H1 (cell line): ENCODE data around the gene ANKRD17. TPM values are rescaled to one million over a fixed set of nuclear protein-coding genes. Genes with fewer than 3 reads are reported as not detected.

Experiments
- CTCF ChIA-PET: fragments of 300-600 bp; sonication (Branson Sonifier 250); formaldehyde crosslinking; loops from one replicate; lab custom pipeline; 2021; ENCODE audit not compliant: partially characterized antibody; lab: Charles Lee
- POLR2A ChIA-PET: fragments of 300-600 bp; sonication (Branson Sonifier 250); formaldehyde crosslinking; loops from one replicate; lab custom pipeline; 2021; ENCODE audit warnings: inconsistent platforms; ENCODE audit not compliant: partially characterized antibody; lab: Charles Lee
- DNase-seq, 2 experiments: peaks; one replicate each; pipeline versions ENCODE4 v3.0.0 to v3.0.0-alpha.2; 2010 to 2022; ENCODE audit warnings: low spot score in 2 of 2, low read depth in 1 of 2, mixed read lengths in 1 of 2
- FAIRE-seq: peaks from 2 replicates; lab custom pipeline; 2011; peaks lifted over from hg19 to GRCh38; lab: Jason Lieb, UNC
- H2AFZ ChIP-seq: 2 replicates; pipeline ENCODE4 v1.8.1; 2012; ENCODE audit warnings: low read length, inconsistent platforms
- H2AK5ac ChIP-seq: 2 replicates; pipeline ENCODE4 v1.6.1; 2013; ENCODE audit warnings: low read depth, low read length
- H2BK120ac ChIP-seq: replicated peaks from 2 replicates; pipeline ENCODE3; 2013; ENCODE audit warnings: low read depth, low read length, inconsistent platforms
- H2BK12ac ChIP-seq: 2 replicates; pipeline ENCODE4 v1.6.1; 2013; ENCODE audit warnings: low read depth, low read length
- H2BK15ac ChIP-seq: 2 replicates; pipeline ENCODE4 v1.6.1; 2013; ENCODE audit warnings: low read length
- H2BK20ac ChIP-seq: 2 replicates; pipeline ENCODE4 v1.6.1; 2013; ENCODE audit warnings: low read length
- H2BK5ac ChIP-seq: 2 replicates; pipeline ENCODE4 v1.6.1; 2013; ENCODE audit warnings: low read depth, low read length
- H3K14ac ChIP-seq: 2 replicates; pipeline ENCODE4 v1.6.1; 2013; ENCODE audit warnings: inconsistent platforms; ENCODE audit not compliant: insufficient read length
- H3K18ac ChIP-seq: 2 replicates; pipeline ENCODE4 v1.6.1; 2013; ENCODE audit warnings: low read length; ENCODE audit errors: extremely low read depth
- H3K23ac ChIP-seq: 2 replicates; pipeline ENCODE4 v1.6.1; 2013; ENCODE audit warnings: inconsistent platforms; ENCODE audit not compliant: insufficient read length
- H3K23me2 ChIP-seq: 2 replicates; pipeline ENCODE4 v1.6.1; 2013; ENCODE audit warnings: low read depth, low read length
- H3K27ac ChIP-seq: 2 replicates; pipeline ENCODE4 v1.6.1; 2011; ENCODE audit warnings: low read depth, low read length, inconsistent platforms
- H3K27me3 ChIP-seq, 4 experiments: replicated peaks in 1 of 4; 1 replicate in 1 of 4; 2 replicates in 3 of 4; pipeline versions ENCODE4 v1.6.1 to v1.8.1; 2011 to 2013; ENCODE audit warnings: low read length in 3 of 4, mild to moderate bottlenecking in 3 of 4, inconsistent platforms in 2 of 4, mixed read lengths in 2 of 4, moderate library complexity in 1 of 4; ENCODE audit not compliant: control insufficient read depth in 3 of 4, insufficient read depth in 3 of 4; ENCODE audit errors: extremely low read depth in 1 of 4
- H3K36me3 ChIP-seq, 4 experiments: 2 replicates each; pipeline versions ENCODE4 v1.6.1 to v1.8.1; 2011 to 2013; ENCODE audit warnings: mild to moderate bottlenecking in 4 of 4, low read length in 3 of 4, moderate library complexity in 2 of 4, control low read depth in 1 of 4, inconsistent platforms in 1 of 4; ENCODE audit not compliant: insufficient read depth in 4 of 4, control insufficient read depth in 2 of 4
- H3K4ac ChIP-seq: replicated peaks from 2 replicates; pipeline ENCODE3; 2013; ENCODE audit warnings: low read length, low read depth, mixed read lengths, inconsistent platforms; ENCODE audit not compliant: insufficient read length
- H3K4me1 ChIP-seq, 4 experiments: replicated peaks in 1 of 4; 1 replicate in 1 of 4; 2 replicates in 3 of 4; pipeline versions ENCODE4 v1.6.1 to v1.8.1; 2011 to 2013; ENCODE audit warnings: low read length in 3 of 4, inconsistent platforms in 2 of 4, mixed read lengths in 1 of 4; ENCODE audit not compliant: insufficient read depth in 4 of 4, control insufficient read depth in 3 of 4
- H3K4me2 ChIP-seq, 2 experiments: 2 replicates each; pipeline versions ENCODE4 v1.6.1 to v1.8.1; 2011 to 2013; ENCODE audit warnings: low read depth in 2 of 2, low read length in 2 of 2, control low read depth in 1 of 2, inconsistent platforms in 1 of 2, mild to moderate bottlenecking in 1 of 2; ENCODE audit not compliant: insufficient read depth in 1 of 2
- H3K4me3 ChIP-seq, 4 experiments: fragments of 200-600, 300-600 bp in 1 of 4; sonication (generic), shearing (Covaris generic), sonication (Bioruptor Twin) in 1 of 4; 2 replicates each; pipeline versions ENCODE4 v1.5.1 to v1.8.1; 2011 to 2016; ENCODE audit warnings: low read length in 4 of 4, low read depth in 3 of 4, control low read depth in 2 of 4, inconsistent platforms in 2 of 4, mild to moderate bottlenecking in 2 of 4, mixed read lengths in 1 of 4, moderate library complexity in 1 of 4; ENCODE audit not compliant: insufficient read depth in 2 of 4; ENCODE audit errors: extremely low read depth in 1 of 4
- H3K56ac ChIP-seq: replicated peaks from 2 replicates; pipeline ENCODE3; 2013; ENCODE audit warnings: low read depth, mild to moderate bottlenecking, mixed read lengths, low read length, inconsistent platforms; ENCODE audit not compliant: insufficient read length
- H3K79me1 ChIP-seq: 2 replicates; pipeline ENCODE4 v1.6.1; 2013; ENCODE audit warnings: low read depth, low read length, control low read depth
- H3K79me2 ChIP-seq, 2 experiments: 2 replicates each; pipeline versions ENCODE4 v1.6.1 to v1.8.1; 2012 to 2013; ENCODE audit warnings: low read length in 2 of 2, mild to moderate bottlenecking in 2 of 2, inconsistent platforms in 1 of 2; ENCODE audit not compliant: insufficient read depth in 2 of 2, control insufficient read depth in 1 of 2
- H3K9ac ChIP-seq, 4 experiments: replicated peaks in 1 of 4; 1 replicate in 1 of 4; 2 replicates in 3 of 4; pipeline versions ENCODE4 v1.6.1 to v1.8.1; 2011 to 2013; ENCODE audit warnings: low read depth in 3 of 4, low read length in 3 of 4, control low read depth in 2 of 4, mild to moderate bottlenecking in 2 of 4, moderate library complexity in 2 of 4, inconsistent platforms in 1 of 4; ENCODE audit errors: extremely low read depth in 1 of 4
- H3K9me3 ChIP-seq, 2 experiments: 2 replicates each; pipeline versions ENCODE4 v1.6.1 to v1.8.1; 2012 to 2013; ENCODE audit warnings: mild to moderate bottlenecking in 2 of 2, moderate library complexity in 2 of 2, control low read depth in 1 of 2, inconsistent platforms in 1 of 2, low read depth in 1 of 2, low read length in 1 of 2, mixed read lengths in 1 of 2; ENCODE audit not compliant: insufficient read depth in 2 of 2
- H4K20me1 ChIP-seq, 2 experiments: replicated peaks in 1 of 2; 2 replicates each; pipeline versions ENCODE3 to v1.8.1; 2011 to 2013; ENCODE audit warnings: inconsistent platforms in 2 of 2, low read length in 2 of 2, mild to moderate bottlenecking in 1 of 2; ENCODE audit not compliant: insufficient read depth in 2 of 2, control insufficient read depth in 1 of 2
- H4K5ac ChIP-seq: 2 replicates; pipeline ENCODE4 v1.6.1; 2013; ENCODE audit warnings: low read length, low read depth, mixed read lengths, inconsistent platforms; ENCODE audit not compliant: insufficient read length
- H4K8ac ChIP-seq: 2 replicates; pipeline ENCODE4 v1.8.0; 2013; ENCODE audit warnings: mild to moderate bottlenecking, moderate library complexity, low read length, inconsistent platforms; ENCODE audit not compliant: insufficient read depth; ENCODE audit errors: extremely low read depth
- H4K91ac ChIP-seq: replicated peaks from 2 replicates; pipeline ENCODE3; 2013; ENCODE audit warnings: low read length, mixed read lengths, inconsistent platforms; ENCODE audit not compliant: insufficient read length
- CTCF ChIP-seq, 3 experiments: IDR thresholded peaks; 1 replicate in 2 of 3; 2 replicates in 1 of 3; pipeline versions ENCODE4 v1.5.1 to v1.6.1; 2011; ENCODE audit warnings: low read length in 3 of 3, mild to moderate bottlenecking in 3 of 3, inconsistent platforms in 2 of 3, low read depth in 1 of 3, moderate library complexity in 1 of 3; ENCODE audit not compliant: insufficient read depth in 1 of 3; ENCODE audit errors: control extremely low read depth in 1 of 3
- RAD21 ChIP-seq, 2 experiments: IDR thresholded peaks in 1 of 2; conservative IDR thresholded peaks in 1 of 2; 2 replicates each; pipeline ENCODE4 v1.6.1; 2011; ENCODE audit warnings: low read depth in 2 of 2, low read length in 2 of 2, improper control_type of control experiment in 1 of 2, inconsistent platforms in 1 of 2, mild to moderate bottlenecking in 1 of 2, moderate library complexity in 1 of 2
- SP4 ChIP-seq: IDR thresholded peaks from 2 replicates; pipeline ENCODE4 v1.6.1; 2012; ENCODE audit warnings: low read length, inconsistent platforms
- whole genome bisulfite sequencing, 2 experiments: shearing (Covaris generic) in 1 of 2; methylation state at CpG; one replicate each; pipeline versions ENCODE4 v1.1.6 to v1.1.7; 2013 to 2015; ENCODE audit warnings: low lambda C conversion rate in 2 of 2, mixed read lengths in 2 of 2, inconsistent platforms in 1 of 2, low coverage in 1 of 2, missing lambda C conversion rate in 1 of 2; ENCODE audit not compliant: insufficient replicate concordance in 2 of 2, insufficient coverage in 1 of 2, insufficient read length in 1 of 2; ENCODE audit errors: extremely low coverage in 1 of 2, missing lambda C conversion rate in 1 of 2; 5-methylcytosine and 5-hydroxymethylcytosine counted together
- polyA plus RNA-seq, 7 experiments: library from polyadenylated mRNA; depleted of rRNA in 3 of 7; stranded (reverse) in 5 of 7; unstranded in 2 of 7; fragments of >200 nt in 5 of 7; fragments of 200-250 nt in 2 of 7; gene quantifications; 1 replicate in 5 of 7; 2 replicates in 1 of 7; 4 replicates in 1 of 7; pipeline versions ENCODE4 v1.2.1 to v1.2.3, GENCODE V29; 2011 to 2013; ENCODE audit warnings: missing spikeins in 2 of 7, mixed read lengths in 2 of 7
- total RNA-seq: library from RNA; stranded (reverse); fragmentation: NEBNext Ultra II Directional; extraction: Animal tissue kit (Norgen Biotek cat#: 25700); gene quantifications from 2 replicates; pipeline ENCODE4 v1.2.1, GENCODE V29; 2021

ANKRD17 gene
- total and polyA plus RNA-seq, 2 of the 8 experiments (the other 6 are each of a cell fraction or from before 2014, with no cell fraction given), result 42.4 to 93.7 TPM

GRCh38 chr4:73308286-73308685 lies 49.7 kb upstream of the ANKRD17 start:
- no peak overlapping the region for H3K4me2 ChIP-seq
- no peak overlapping the region for H4K5ac ChIP-seq
- H3K56ac ChIP-seq, result no peak overlapping the region
- no peaks in the 10 kb centered on the region for H3K23me2 ChIP-seq
- H3K27me3 ChIP-seq, result no peaks in the 10 kb centered on the region
- no peak overlapping the region for H2BK15ac ChIP-seq
- no peak overlapping the region for H3K18ac ChIP-seq
- ChIA-PET POLR2A (interaction anchor here (0.8 kb wide), 1 partner anchor 51 kb away, joined by 4 read pairs; no protein-coding TSS in a partner anchor), CTCF (interaction anchor here (0.7 to 2.3 kb wide), 5 partner anchors 8 to 332 kb away, joined by 3 to 7 read pairs (median 4); no protein-coding TSS in a partner anchor)
- H3K23ac ChIP-seq, result no peak overlapping the region
- H3K4ac ChIP-seq, result no peak overlapping the region
- no peaks in the 10 kb centered on the region for H4K20me1 ChIP-seq
- no peaks in the 10 kb centered on the region for H3K79me1 ChIP-seq
- TF ChIP-seq CTCF (IDR thresholded peaks at IDR 0.05; ENCODE audit: control extremely low read depth in 1 of 3, insufficient read depth in 1 of 3, low read depth in 1 of 3, low read length in 3 of 3) (peak in 1 of 3 experiments; percentile 38; a peak in 1 of 4 replicates), SP4 (no peak), RAD21 (IDR thresholded peaks at IDR 0.05 in 1 of 2, conservative IDR thresholded peaks at IDR 0.05 in 1 of 2; ENCODE audit: low read depth in 2 of 2, low read length in 2 of 2) (peak; percentile 52 to 64)
- no peak overlapping the region for H4K8ac ChIP-seq
- no peak overlapping the region for H2BK120ac ChIP-seq
- no peaks in the 10 kb centered on the region for H3K36me3 ChIP-seq
- H3K79me2 ChIP-seq, result no peaks in the 10 kb centered on the region
- 89% methylated on average over 3 of the region's 3 CpGs; no CpG with 5 or more reads in 1 of the 2 experiments for whole genome bisulfite sequencing, 2 experiments
- no peak overlapping the region for H3K27ac ChIP-seq
- 0 out of 2 replicates have a peak overlapping the region, but pooled peaks have one; percentile 7 for H2AFZ ChIP-seq
- H3K4me1 ChIP-seq, result no peaks in the 10 kb centered on the region
- H3K9me3 ChIP-seq, result no peaks in the 10 kb centered on the region
- H3K14ac ChIP-seq, result no peak overlapping the region
- H2BK5ac ChIP-seq, result no peak overlapping the region
- no peak overlapping the region for H3K9ac ChIP-seq
- H2AK5ac ChIP-seq, result no peak overlapping the region
- DNase-seq, result no peak
- H4K91ac ChIP-seq, result no peak overlapping the region
- H2BK20ac ChIP-seq, result no peak overlapping the region
- no peak for FAIRE-seq
- H2BK12ac ChIP-seq, result no peak overlapping the region
- no peak overlapping the region for H3K4me3 ChIP-seq
